ENCODE results near the gene LGI2. TPM values are rescaled to one million over a fixed set of nuclear protein-coding genes. Genes with fewer than 3 reads are reported as not detected.

Gene LGI2
- total RNA-seq, 4 donors from 2014 or later = 4.6 to 13.7 (median 9.7) TPM

DNA sequence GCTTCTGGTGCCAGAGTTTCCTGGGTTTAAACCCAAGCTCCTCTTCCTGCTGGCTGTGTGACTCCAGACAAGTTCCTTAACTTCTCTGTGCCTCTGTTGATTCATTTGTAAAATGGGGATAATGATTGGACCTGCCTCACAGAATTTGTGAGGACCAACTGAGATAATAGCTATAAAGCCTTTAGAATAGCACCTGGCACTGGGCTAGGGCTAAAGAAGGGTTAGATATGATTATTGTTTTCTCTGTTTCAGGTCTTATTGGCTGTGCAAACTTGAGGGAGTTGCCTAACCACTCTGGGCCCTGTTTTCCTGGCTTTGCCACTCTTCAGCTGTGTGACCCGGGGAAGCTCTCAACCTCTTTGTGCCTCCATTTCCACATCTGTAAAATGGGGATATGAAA, 37.8 kb downstream of the LGI2 start:
- no peak for DNase-seq (ENCODE audit: extremely low spot score)
- no peak overlapping the region for H3K4me3 ChIP-seq
- H3K36me3 ChIP-seq = no peaks in the 10 kb centered on the region
- peaks cover 17 to 63% (median 53%) of the 10 kb centered on the region in 4 donors for H3K4me1 ChIP-seq
- no peaks in the 10 kb centered on the region for H3K27me3 ChIP-seq
- 83% methylated on average over 1 of the region's 1 CpG for WGBS
- intact Hi-C loops (cut with DNase I) = no loop called here
- peak overlapping the region in 2 of 4 donors; percentile 6 to 74 for H3K27ac ChIP-seq (replicated peaks in 1 of 4)
- peaks cover 0 to 5% (median 2%) of the 10 kb centered on the region in 4 donors for H3K9me3 ChIP-seq
- TF ChIP-seq POLR2A (IDR thresholded peaks at IDR 0.05; ENCODE audit: low read depth) = no peak
- TF ChIP-seq, protein P1, sequence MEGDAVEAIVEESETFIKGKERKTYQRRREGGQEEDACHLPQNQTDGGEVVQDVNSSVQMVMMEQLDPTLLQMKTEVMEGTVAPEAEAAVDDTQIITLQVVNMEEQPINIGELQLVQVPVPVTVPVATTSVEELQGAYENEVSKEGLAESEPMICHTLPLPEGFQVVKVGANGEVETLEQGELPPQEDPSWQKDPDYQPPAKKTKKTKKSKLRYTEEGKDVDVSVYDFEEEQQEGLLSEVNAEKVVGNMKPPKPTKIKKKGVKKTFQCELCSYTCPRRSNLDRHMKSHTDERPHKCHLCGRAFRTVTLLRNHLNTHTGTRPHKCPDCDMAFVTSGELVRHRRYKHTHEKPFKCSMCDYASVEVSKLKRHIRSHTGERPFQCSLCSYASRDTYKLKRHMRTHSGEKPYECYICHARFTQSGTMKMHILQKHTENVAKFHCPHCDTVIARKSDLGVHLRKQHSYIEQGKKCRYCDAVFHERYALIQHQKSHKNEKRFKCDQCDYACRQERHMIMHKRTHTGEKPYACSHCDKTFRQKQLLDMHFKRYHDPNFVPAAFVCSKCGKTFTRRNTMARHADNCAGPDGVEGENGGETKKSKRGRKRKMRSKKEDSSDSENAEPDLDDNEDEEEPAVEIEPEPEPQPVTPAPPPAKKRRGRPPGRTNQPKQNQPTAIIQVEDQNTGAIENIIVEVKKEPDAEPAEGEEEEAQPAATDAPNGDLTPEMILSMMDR (IDR thresholded peaks at IDR 0.05) = no peak
- no peak for TF ChIP-seq EP300 (IDR thresholded peaks at IDR 0.05)
- no peak for TF ChIP-seq POLR2AphosphoS5 (IDR thresholded peaks at IDR 0.05)

DNA sequence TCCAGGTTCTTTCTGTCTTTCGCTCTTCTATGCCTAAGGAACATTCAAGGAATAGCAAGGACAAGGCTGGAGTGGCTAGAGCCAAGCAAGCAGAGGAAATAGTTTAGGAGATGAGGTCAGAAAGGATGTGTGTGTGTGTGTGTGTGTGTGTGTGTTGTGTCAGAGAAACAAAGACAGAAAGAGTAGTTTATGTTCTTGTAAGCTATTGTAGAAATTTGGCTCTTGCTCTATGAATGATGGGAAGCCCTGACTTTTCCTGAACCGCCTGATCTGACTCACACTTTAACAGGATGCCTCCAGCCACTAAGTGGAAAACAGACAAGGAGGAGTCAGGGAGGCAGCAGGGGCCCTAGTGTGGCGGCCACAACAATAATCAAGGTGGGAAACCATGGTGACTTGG, 39.7 kb downstream of the LGI2 start:
- WGBS = 60% methylated on average over 3 of the region's 3 CpGs
- H3K27ac ChIP-seq (replicated peaks in 1 of 4) = peak overlapping the region; percentile 52 to 76 (median 70)
- peaks cover 17 to 48% (median 39%) of the 10 kb centered on the region in 4 donors for H3K4me1 ChIP-seq
- H3K27me3 ChIP-seq = no peaks in the 10 kb centered on the region
- H3K4me3 ChIP-seq = no peak overlapping the region
- TF ChIP-seq, protein P1 (IDR thresholded peaks at IDR 0.05) = no peak
- TF ChIP-seq POLR2AphosphoS5 (IDR thresholded peaks at IDR 0.05) (peak; percentile 57 to 76), POLR2A (IDR thresholded peaks at IDR 0.05; ENCODE audit: low read depth) (no peak), EP300 (IDR thresholded peaks at IDR 0.05) (peak; percentile 57)
- DNase-seq (ENCODE audit: extremely low spot score) = no peak
- intact Hi-C loops (cut with DNase I) = no loop called here
- no peaks in the 10 kb centered on the region for H3K36me3 ChIP-seq
- peaks cover 0 to 10% (median 2%) of the 10 kb centered on the region in 4 donors for H3K9me3 ChIP-seq

DNA sequence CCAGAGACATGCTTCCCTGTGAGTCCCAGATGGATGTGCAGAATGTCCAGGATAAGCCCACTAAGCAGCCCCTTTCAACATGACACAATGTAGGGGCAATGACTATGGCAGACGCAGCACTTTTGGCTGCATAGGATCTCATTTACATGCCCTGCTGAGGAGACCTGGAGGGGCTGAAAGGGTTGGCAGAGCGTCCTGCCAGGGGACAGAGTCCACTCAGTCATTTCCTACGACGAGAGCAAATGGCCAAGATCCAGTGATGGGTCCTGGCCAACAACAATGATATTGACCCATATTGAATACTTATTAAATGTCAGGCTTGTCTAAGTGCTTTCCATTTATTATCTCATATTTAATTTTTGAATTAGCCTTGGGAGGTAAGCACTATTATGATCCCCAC, 41.4 kb downstream of the LGI2 start:
- Histone ChIP-seq H3K27me3 (no peaks in the 10 kb centered on the region), H3K4me1 (peaks cover 17 to 50% (median 43%) of the 10 kb centered on the region in 4 donors), H3K9me3 (peaks cover 0 to 10% (median 2%) of the 10 kb centered on the region in 4 donors), H3K4me3 (no peak overlapping the region), H3K27ac (replicated peaks in 1 of 4) (no peak overlapping the region), H3K36me3 (no peaks in the 10 kb centered on the region)
- TF ChIP-seq POLR2A (IDR thresholded peaks at IDR 0.05; ENCODE audit: low read depth) = no peak
- TF ChIP-seq, protein P1 (IDR thresholded peaks at IDR 0.05) = no peak
- TF ChIP-seq POLR2AphosphoS5 (IDR thresholded peaks at IDR 0.05) = no peak
- TF ChIP-seq EP300 (IDR thresholded peaks at IDR 0.05) = no peak
- WGBS = 94% methylated on average over 4 of the region's 4 CpGs
- intact Hi-C loops (cut with DNase I) = no loop called here
- no peak for DNase-seq (ENCODE audit: extremely low spot score)

DNA sequence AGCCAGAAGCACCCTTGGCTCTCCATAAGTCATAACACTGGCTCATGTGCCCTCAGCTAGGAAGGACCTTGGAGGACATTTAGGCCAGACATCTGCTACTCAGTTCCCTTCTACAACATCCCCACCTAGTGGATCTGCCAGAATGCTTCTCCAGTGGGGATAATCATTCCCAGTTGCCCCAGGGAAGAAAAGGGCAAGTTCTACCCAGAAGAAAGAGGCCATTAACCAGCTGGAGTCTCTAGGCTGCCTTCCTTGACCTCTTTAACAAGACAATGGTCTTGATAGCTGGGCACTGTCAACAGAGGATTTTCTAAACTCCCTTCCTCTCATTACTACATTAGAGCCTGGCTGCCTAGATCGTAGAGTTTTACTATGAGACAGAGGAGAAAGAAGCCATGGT, 42.0 kb downstream of the LGI2 start:
- Histone ChIP-seq H3K4me1 (peaks cover 22 to 50% (median 44%) of the 10 kb centered on the region in 4 donors), H3K27ac (replicated peaks in 1 of 4) (no peak overlapping the region), H3K9me3 (peaks cover 0 to 10% (median 2%) of the 10 kb centered on the region in 4 donors), H3K4me3 (no peak overlapping the region), H3K36me3 (no peaks in the 10 kb centered on the region), H3K27me3 (no peaks in the 10 kb centered on the region)
- WGBS = 79% methylated on average over 1 of the region's 1 CpG
- intact Hi-C loops (cut with DNase I) = no loop called here
- no peak for DNase-seq (ENCODE audit: extremely low spot score)
- TF ChIP-seq EP300 (IDR thresholded peaks at IDR 0.05) = no peak
- no peak for TF ChIP-seq POLR2AphosphoS5 (IDR thresholded peaks at IDR 0.05)
- TF ChIP-seq, protein P1 (IDR thresholded peaks at IDR 0.05) = peak; percentile 26 to 46 (median 28)
- TF ChIP-seq POLR2A (IDR thresholded peaks at IDR 0.05; ENCODE audit: low read depth) = no peak

Data from esophagus muscularis mucosa (tissue), 4 donors.